Embryonic facial prominence (tissue), 1 donor: ENCODE results near the gene GDF15.
"Not testable (repeated sequence)": the region's sequence is repeated elsewhere in the genome, so short reads cannot be mapped to it uniquely, and the experiment has no call there.

Source experiments
- DNase-seq: peaks from one replicate; pipeline ENCODE4 v3.0.0-alpha.2; 2016; ENCODE audit errors: extremely low spot score

The GDF15 gene

DNA sequence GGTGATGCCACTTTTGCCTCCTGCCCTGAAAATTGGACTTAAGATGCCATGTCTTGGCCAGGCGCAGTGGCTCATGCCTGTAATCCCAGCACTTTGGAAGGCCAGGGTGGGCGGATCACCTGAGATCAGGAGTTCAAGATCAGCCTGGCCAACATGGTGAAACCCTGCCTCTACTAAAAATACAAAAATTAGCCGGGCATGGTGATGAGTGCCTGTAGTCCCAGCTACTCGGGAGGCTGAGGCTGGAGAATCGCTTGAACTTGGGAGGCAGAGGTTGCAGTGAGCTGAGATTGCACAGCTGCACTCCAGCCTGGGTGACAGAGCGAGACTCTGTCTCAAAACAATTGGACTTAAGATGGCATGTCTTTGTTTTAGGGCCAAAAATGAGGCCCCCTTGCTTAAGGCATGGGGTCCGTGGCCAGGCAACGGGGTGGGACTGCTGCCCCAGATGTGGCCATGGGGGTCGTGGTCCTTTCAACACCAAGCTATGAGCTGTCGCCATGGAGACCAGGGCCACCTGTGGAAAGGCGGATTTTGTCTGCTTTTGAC is 21.6 kb upstream of the GDF15 start:
- not testable (repeated sequence) for DNase-seq

DNA sequence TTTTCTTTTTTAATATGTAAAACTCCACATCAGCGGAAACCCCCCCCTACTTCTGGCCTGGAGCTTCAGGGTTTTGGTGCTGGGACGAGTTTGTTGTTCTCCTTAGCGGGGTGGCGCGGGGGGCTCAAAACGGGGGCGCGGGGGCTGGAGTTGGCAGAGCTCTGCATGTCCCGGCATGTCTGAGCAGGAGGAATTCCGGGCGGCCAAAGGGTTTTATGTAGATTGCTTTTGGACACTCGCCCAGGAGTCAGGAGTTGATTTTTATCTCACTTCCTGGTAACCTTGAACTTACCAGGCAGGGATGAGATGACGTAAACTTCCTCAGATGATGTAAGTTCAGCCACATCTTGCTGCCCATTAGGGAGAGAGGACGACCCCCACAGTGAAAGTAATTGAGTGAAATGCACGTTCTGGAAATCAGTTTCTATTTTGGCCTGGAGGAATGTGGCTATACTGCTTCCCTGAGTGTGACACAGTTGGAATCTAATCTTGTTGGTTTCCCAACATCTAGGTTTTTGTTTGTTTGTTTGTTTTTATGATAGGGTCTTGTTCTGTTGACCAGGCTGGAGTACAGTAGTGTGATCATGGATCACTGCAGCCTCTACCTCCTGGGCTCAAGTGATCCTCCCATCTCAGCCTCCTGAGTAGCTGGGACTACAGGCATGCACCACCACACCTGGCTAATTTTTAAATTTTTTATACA is 21.0 kb upstream of the GDF15 start:
- peak; percentile 81 for DNase-seq

DNA sequence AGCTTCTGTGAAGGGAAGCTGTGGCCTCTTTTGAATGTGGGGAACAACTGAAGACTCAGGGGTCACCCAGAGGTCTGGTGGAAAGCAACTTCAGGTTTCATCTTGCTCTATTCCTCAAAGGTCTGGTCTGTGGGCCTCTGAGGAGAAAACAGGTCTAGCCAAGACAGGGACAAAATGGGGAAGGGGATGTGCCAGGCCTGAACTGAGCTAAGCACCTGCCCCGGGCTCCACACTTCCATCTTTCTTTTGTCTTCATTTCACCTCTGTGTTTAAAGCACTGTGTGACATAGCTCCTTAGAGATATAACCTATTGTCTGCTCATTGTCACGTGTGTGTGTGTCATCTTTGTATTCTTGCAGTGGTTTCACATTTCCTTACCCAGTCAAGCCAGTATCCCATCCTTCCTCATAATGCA is 19.9 kb upstream of the GDF15 start:
- no peak for DNase-seq

GRCh38 chr19:18368504-18369222 is 17.3 kb upstream of the GDF15 start:
- no peak for DNase-seq

DNA sequence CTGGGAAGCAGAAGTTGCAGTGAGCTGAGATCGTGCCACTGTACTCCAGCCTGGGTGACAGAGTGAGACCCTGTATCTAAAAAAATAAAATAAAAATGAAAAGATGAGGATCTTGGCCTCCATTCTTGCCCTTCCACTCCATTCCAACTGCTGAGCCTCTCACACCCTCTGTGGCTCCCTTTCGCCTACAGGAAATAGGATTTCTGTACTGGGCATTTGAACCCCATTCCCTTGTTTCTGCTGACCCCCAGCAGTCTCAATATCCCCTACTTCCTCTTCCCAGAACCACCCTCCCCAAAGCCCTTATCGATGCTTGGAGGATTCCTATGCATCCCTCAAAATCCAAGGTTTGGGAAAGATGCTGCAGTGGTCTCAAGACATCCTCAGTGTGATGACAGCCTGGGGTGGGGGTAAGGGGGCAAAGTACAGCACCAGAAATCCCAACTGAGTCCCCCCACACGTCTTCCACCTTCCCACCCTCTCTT is 12.5 kb upstream of the GDF15 start:
- no peak for DNase-seq

- no peak for DNase-seq
Observed at GRCh38 chr19:18373892-18374629, 11.9 kb upstream of the GDF15 start.

DNA sequence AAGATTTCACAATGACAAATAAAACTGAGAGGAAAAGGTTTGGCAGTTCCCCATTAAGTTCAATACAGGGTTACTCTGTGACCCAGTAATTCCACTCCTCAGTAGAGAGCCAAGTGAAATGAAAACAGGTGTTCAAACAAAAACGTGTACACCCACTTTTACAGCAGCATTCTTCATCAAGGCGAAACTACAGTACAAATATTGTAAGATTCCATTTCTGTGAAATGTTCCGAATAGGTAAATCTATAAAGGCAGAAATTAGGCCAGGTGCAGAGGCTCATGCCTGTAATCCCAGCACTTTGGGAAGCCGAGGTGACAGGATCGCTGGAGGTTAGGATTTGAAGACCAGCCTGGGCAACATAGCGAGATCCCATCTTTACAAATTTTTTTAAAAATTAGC is 8.9 kb upstream of the GDF15 start:
- DNase-seq, result no peak

DNA sequence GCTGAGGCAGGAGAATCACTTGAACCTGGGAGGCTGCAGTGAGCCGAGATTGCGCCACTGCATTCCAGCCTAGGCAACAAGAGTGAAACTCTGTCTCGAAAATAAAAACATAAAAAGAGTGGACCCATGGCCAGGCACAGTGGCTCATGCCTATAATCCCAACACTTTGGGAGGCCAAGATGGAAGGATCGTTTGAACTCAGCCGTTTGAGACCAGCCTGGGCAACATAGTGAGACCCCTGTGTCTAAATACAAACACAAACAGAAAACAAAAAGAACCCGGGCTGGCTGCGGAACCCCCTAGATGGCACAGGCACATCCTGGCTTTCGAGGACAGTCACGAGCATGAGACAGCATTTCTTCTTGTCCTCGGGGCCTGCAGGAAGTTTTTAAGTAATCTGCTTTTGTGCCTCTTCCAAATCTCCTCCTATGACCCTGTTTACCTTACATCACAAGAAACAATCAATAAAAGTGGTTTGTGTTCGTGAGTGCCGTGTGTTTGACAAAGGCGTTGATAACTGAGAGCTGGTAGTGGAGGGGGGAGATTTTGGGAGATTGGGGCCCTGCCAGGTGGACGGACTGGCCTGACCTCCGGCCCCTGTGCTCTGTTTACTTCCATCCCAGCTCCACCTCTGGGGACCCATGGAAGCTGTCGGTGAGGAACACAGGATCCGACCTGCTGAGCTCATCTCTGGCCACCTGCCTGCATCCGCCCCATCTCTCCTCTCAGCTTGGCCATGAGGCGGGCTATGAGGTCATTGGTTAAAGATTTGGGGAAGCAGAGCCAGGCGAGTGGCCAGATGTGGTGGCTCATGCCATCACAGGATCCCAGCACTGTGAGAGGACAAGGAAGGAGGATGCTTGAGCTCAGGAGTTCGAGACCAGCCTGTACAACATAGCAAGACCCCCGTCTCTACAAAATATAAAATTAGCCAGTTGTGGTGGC is 5.9 kb upstream of the GDF15 start:
- DNase-seq, result no peak

- no peak for DNase-seq
Observed at GRCh38 chr19:18380843-18381242, 5.1 kb upstream of the GDF15 start.

DNA sequence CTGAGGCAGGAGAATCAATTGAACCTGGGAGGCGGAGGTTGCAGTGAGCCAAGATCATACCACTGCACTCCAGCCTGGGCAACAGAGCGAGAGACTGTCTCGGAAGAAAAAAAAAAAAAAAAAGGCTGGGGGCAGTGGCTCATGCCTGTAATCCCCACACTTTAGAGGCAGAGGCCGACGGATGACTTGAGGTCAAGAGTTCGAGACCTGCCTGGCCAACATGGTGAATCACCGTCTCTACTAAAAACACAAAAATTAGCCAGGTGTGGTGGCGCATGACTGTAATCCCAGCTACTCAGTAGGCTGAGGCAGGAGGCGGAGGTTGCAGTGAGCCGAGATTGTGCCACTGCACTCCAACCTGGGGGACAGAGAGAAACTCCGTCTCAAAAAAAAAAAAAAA is 2.3 kb upstream of the GDF15 start:
- not testable (repeated sequence) for DNase-seq

DNA sequence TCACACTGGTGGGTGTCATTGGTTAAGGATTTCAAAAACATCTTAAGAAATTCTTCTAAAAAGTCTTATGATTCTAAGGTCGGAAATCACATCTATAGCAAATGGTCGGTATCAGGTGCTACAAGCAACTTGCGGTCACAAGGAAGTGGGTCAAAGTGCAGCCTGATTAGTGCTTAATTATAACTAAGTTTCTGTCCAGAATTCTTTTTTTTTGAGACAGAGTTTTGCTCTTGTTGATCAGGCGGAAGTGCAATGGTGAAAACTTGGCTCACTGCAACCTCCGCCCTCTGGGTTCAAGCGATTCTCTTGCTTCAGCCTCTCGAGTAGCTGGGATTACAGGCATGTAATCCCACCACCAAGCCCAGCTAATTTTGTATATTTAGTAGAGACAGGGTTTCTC is 1.2 kb upstream of the GDF15 start:
- no peak for DNase-seq

DNA sequence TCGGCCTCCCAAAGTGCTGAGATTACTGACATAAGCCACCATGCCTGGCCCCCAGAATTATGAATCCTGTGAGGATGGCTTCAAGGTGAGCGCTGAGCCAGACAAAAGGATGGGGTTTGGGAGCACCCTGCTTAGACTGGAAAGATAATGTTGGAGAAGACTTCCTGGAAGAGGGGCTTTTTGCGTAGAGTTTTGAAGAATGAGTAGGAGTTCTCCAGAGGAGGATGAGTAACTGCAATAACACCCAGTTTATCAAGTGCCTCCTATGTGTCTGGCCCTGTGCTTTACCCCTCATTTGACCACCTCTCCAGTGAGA is 641 bp upstream of the GDF15 start:
- DNase-seq, result no peak

- DNase-seq, result no peak
Observed at GRCh38 chr19:18386543-18387271, 749 bp downstream of the GDF15 start.

GRCh38 chr19:18388100-18388959 is 2.4 kb downstream of the GDF15 start:
- DNase-seq, result no peak

DNA sequence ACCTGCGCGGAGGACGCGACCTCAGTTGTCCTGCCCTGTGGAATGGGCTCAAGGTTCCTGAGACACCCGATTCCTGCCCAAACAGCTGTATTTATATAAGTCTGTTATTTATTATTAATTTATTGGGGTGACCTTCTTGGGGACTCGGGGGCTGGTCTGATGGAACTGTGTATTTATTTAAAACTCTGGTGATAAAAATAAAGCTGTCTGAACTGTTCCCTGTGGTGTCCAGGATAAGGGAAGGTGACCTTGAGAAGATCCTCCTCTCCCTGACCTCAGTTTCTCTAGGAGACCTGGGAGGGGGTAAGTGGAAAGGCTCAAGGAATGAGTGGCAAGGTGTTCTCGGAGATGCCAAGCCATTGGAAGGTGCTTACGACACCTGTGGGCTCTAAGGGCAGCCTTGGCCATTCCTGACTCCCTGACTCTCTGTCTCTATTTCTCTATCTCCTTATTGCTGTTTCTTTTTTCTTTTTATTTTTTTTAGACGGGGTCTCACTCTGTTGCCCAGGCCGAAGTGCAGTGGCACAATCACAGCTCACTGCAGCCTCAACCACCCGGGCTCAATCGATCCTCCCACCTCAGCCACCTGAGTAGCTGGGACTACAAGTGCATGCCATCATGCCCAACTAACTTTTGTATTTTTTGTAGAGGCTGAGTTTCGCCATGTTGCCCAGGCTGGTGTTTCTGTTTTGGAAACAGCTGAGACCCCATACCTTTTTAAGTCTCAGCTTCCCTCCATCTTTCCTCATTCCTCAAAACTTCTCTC is 3.2 kb downstream of the GDF15 start:
- no peak for DNase-seq

- no peak for DNase-seq
Observed at GRCh38 chr19:18389726-18390064, 3.7 kb downstream of the GDF15 start.

- DNase-seq, result no peak
Observed at GRCh38 chr19:18390065-18390907, 4.3 kb downstream of the GDF15 start.

DNA sequence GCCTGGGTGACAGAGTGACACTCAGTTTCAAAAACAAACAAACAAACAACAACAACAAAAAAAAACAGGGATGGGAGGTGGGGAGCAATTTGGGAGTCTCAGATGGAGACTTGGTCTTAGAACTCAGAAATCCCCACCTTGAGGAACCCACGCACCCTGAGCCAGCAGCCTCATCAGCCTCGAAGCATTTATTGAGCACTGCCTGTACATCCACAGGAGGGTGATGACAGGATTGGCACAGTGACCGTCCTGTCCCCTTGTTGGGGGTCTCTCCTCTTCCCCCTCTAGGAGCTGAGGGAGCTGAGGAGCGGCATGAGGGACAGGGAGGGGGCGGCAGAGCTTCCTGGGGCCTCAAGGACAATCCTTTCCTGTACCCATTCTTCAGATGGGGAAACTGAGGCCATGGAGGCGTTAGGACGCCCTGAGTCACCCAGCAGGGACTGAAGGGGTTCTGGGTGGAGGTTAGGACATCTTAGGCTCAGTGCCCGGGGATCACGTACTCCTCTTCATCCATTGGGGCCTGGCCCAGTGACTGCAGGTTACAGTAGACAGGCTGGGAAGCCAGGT is 5.6 kb downstream of the GDF15 start:
- DNase-seq, result no peak
